Skeletal muscle cell (primary cell): ENCODE measurements around the gene NFIA.

Source experiments
- DNase-seq: peaks from one replicate; pipeline ENCODE4 v3.0.0-alpha.2; 2010; ENCODE audit warnings: low read depth
- H3K4me3 ChIP-seq: 2 replicates; pipeline ENCODE4 v1.5.1; 2011; ENCODE audit warnings: low read depth, mild to moderate bottlenecking, control low read depth, low read length, moderate library complexity

Gene NFIA

GRCh38 chr1:61081144-61081685, 1.1 kb upstream of the NFIA start:
- peak overlapping the region; percentile 79 for H3K4me3 ChIP-seq
- DNase-seq = no peak

GRCh38 chr1:61081686-61082310, 563 bp upstream of the NFIA start:
- no peak for DNase-seq
- H3K4me3 ChIP-seq = peak overlapping the region; percentile 79

- peak overlapping the region; percentile 79 for H3K4me3 ChIP-seq
- DNase-seq = no peak
Measured at GRCh38 chr1:61083013-61083806, 849 bp downstream of the NFIA start.

- peak overlapping the region; percentile 79 for H3K4me3 ChIP-seq
- DNase-seq = no peak
Measured at GRCh38 chr1:61083807-61084440, 1.6 kb downstream of the NFIA start.

- peak overlapping the region; percentile 79 for H3K4me3 ChIP-seq
- no peak for DNase-seq
Measured at GRCh38 chr1:61084491-61085031, 2.2 kb downstream of the NFIA start.

- H3K4me3 ChIP-seq = no peak overlapping the region
- no peak for DNase-seq
Measured at GRCh38 chr1:61085206-61085982, 3.0 kb downstream of the NFIA start.

- DNase-seq = no peak
- H3K4me3 ChIP-seq = no peak overlapping the region
Measured at GRCh38 chr1:61085983-61086644, 3.8 kb downstream of the NFIA start.

GRCh38 chr1:61087571-61087970, 5.2 kb downstream of the NFIA start:
- H3K4me3 ChIP-seq = no peak overlapping the region
- no peak for DNase-seq

GRCh38 chr1:61088163-61088974, 6.0 kb downstream of the NFIA start:
- DNase-seq = no peak
- H3K4me3 ChIP-seq = no peak overlapping the region

- no peak for DNase-seq
- H3K4me3 ChIP-seq = no peak overlapping the region
Measured at GRCh38 chr1:61089338-61089737, 7.0 kb downstream of the NFIA start.

GRCh38 chr1:61089741-61090140, 7.4 kb downstream of the NFIA start:
- no peak for DNase-seq
- H3K4me3 ChIP-seq = no peak overlapping the region

- DNase-seq = no peak
- H3K4me3 ChIP-seq = no peak overlapping the region
Measured at GRCh38 chr1:61090546-61091202, 8.3 kb downstream of the NFIA start.

GRCh38 chr1:61091455-61091854, 9.1 kb downstream of the NFIA start:
- no peak overlapping the region for H3K4me3 ChIP-seq
- no peak for DNase-seq

- no peak for DNase-seq
- no peak overlapping the region for H3K4me3 ChIP-seq
Measured at GRCh38 chr1:61092642-61093041, 10.3 kb downstream of the NFIA start.

GRCh38 chr1:61093525-61094137, 11.3 kb downstream of the NFIA start:
- no peak overlapping the region for H3K4me3 ChIP-seq
- no peak for DNase-seq

GRCh38 chr1:61094677-61095469, 12.5 kb downstream of the NFIA start:
- no peak for DNase-seq
- no peak overlapping the region for H3K4me3 ChIP-seq

GRCh38 chr1:61095470-61095812, 13.1 kb downstream of the NFIA start:
- DNase-seq = no peak
- H3K4me3 ChIP-seq = no peak overlapping the region
